IPS-20b (cell line): ENCODE data around the gene RCAN2.
"Not testable (repeated sequence)": the region's sequence is repeated elsewhere in the genome, so short reads cannot be mapped to it uniquely, and the experiment has no call there.

ENCODE experiments used
- H3K27ac ChIP-seq: one replicate; pipeline ENCODE4 v1.5.1; 2013; ENCODE audit warnings: low read length
- H3K27me3 ChIP-seq: 2 replicates; pipeline ENCODE4 v1.6.1; 2013; ENCODE audit warnings: mild to moderate bottlenecking, low read length, inconsistent platforms; ENCODE audit not compliant: insufficient read depth
- H3K36me3 ChIP-seq: 2 replicates; pipeline ENCODE4 v1.6.1; 2013; ENCODE audit warnings: low read depth, mild to moderate bottlenecking, inconsistent platforms, low read length, moderate library complexity; ENCODE audit not compliant: insufficient read depth
- H3K4me1 ChIP-seq: 2 replicates; pipeline ENCODE4 v1.6.1; 2013; ENCODE audit warnings: mild to moderate bottlenecking, control low read depth, inconsistent platforms, low read length, moderate library complexity; ENCODE audit not compliant: insufficient read depth
- H3K4me3 ChIP-seq: 2 replicates; pipeline ENCODE4 v1.5.1; 2013; ENCODE audit warnings: mild to moderate bottlenecking, low read length, inconsistent platforms
- H3K9ac ChIP-seq: 2 replicates; pipeline ENCODE4 v1.6.1; 2013; ENCODE audit warnings: low read depth, mild to moderate bottlenecking, inconsistent platforms, low read length, moderate library complexity
- H3K9me3 ChIP-seq: 2 replicates; pipeline ENCODE4 v1.6.1; 2013; ENCODE audit warnings: mild to moderate bottlenecking, low read depth, low read length, inconsistent platforms; ENCODE audit not compliant: insufficient read depth

RCAN2 gene

GRCh38 chr6:46420921-46421638, 70.2 kb downstream of the RCAN2 start:
- Histone ChIP-seq H3K4me1 (0 out of 2 replicates have a peak, but pooled peaks cover 4% of the 10 kb centered on the region), H3K9ac (no peak overlapping the region), H3K27ac (no peak overlapping the region), H3K4me3 (no peak overlapping the region), H3K27me3 (no peaks in the 10 kb centered on the region), H3K9me3 (no peaks in the 10 kb centered on the region), H3K36me3 (no peaks in the 10 kb centered on the region)

- Histone ChIP-seq H3K9ac (no peak overlapping the region), H3K9me3 (no peaks in the 10 kb centered on the region), H3K27me3 (no peaks in the 10 kb centered on the region), H3K36me3 (no peaks in the 10 kb centered on the region), H3K27ac (no peak overlapping the region), H3K4me3 (no peak overlapping the region), H3K4me1 (0 out of 2 replicates have a peak, but pooled peaks cover 4% of the 10 kb centered on the region)
Observed at GRCh38 chr6:46419576-46420002, 71.7 kb downstream of the RCAN2 start.

- no peaks in the 10 kb centered on the region for H3K36me3 ChIP-seq
- no peak overlapping the region for H3K9ac ChIP-seq
- H3K9me3 ChIP-seq, result no peaks in the 10 kb centered on the region
- H3K27ac ChIP-seq, result no peak overlapping the region
- H3K4me1 ChIP-seq, result no peaks in the 10 kb centered on the region
- H3K27me3 ChIP-seq, result no peaks in the 10 kb centered on the region
- no peak overlapping the region for H3K4me3 ChIP-seq
Observed at GRCh38 chr6:46414398-46414797, 76.9 kb downstream of the RCAN2 start.

- H3K27me3 ChIP-seq, result no peaks in the 10 kb centered on the region
- H3K36me3 ChIP-seq, result no peaks in the 10 kb centered on the region
- H3K4me3 ChIP-seq, result no peak overlapping the region
- H3K9ac ChIP-seq, result no peak overlapping the region
- no peak overlapping the region for H3K27ac ChIP-seq
- H3K4me1 ChIP-seq, result no peaks in the 10 kb centered on the region
- no peaks in the 10 kb centered on the region for H3K9me3 ChIP-seq
Observed at GRCh38 chr6:46412662-46413061, 78.6 kb downstream of the RCAN2 start.

GRCh38 chr6:46411456-46412197, 79.6 kb downstream of the RCAN2 start:
- no peaks in the 10 kb centered on the region for H3K27me3 ChIP-seq
- H3K9ac ChIP-seq, result no peak overlapping the region
- no peaks in the 10 kb centered on the region for H3K9me3 ChIP-seq
- H3K4me3 ChIP-seq, result no peak overlapping the region
- no peaks in the 10 kb centered on the region for H3K36me3 ChIP-seq
- no peak overlapping the region for H3K27ac ChIP-seq
- no peaks in the 10 kb centered on the region for H3K4me1 ChIP-seq

- Histone ChIP-seq H3K27me3 (no peaks in the 10 kb centered on the region), H3K4me1 (no peaks in the 10 kb centered on the region), H3K36me3 (no peaks in the 10 kb centered on the region), H3K27ac (no peak overlapping the region), H3K9ac (no peak overlapping the region), H3K9me3 (no peaks in the 10 kb centered on the region), H3K4me3 (no peak overlapping the region)
Observed at GRCh38 chr6:46410334-46410953, 80.8 kb downstream of the RCAN2 start.

GRCh38 chr6:46407776-46408530, 83.3 kb downstream of the RCAN2 start:
- no peak overlapping the region for H3K9ac ChIP-seq
- H3K4me3 ChIP-seq, result no peak overlapping the region
- H3K4me1 ChIP-seq, result no peaks in the 10 kb centered on the region
- H3K36me3 ChIP-seq, result no peaks in the 10 kb centered on the region
- no peak overlapping the region for H3K27ac ChIP-seq
- H3K27me3 ChIP-seq, result no peaks in the 10 kb centered on the region
- H3K9me3 ChIP-seq, result no peaks in the 10 kb centered on the region

GRCh38 chr6:46407246-46407645, 84.0 kb downstream of the RCAN2 start:
- no peaks in the 10 kb centered on the region for H3K27me3 ChIP-seq
- H3K4me1 ChIP-seq, result no peaks in the 10 kb centered on the region
- no peaks in the 10 kb centered on the region for H3K36me3 ChIP-seq
- no peak overlapping the region for H3K4me3 ChIP-seq
- H3K9ac ChIP-seq, result no peak overlapping the region
- no peak overlapping the region for H3K27ac ChIP-seq
- H3K9me3 ChIP-seq, result no peaks in the 10 kb centered on the region

GRCh38 chr6:46405620-46406180, 85.5 kb downstream of the RCAN2 start:
- H3K36me3 ChIP-seq, H3K9me3 ChIP-seq, H3K9ac ChIP-seq, H3K27ac ChIP-seq, H3K27me3 ChIP-seq, H3K4me1 ChIP-seq, H3K4me3 ChIP-seq: not testable (repeated sequence)

GRCh38 chr6:46400898-46401297, 90.4 kb downstream of the RCAN2 start:
- Histone ChIP-seq H3K36me3 (no peaks in the 10 kb centered on the region), H3K27me3 (no peaks in the 10 kb centered on the region), H3K4me3 (no peak overlapping the region), H3K4me1 (no peaks in the 10 kb centered on the region), H3K9ac (no peak overlapping the region), H3K9me3 (no peaks in the 10 kb centered on the region), H3K27ac (no peak overlapping the region)

GRCh38 chr6:46395530-46395929, 95.7 kb downstream of the RCAN2 start:
- H3K9me3 ChIP-seq, result no peaks in the 10 kb centered on the region
- H3K4me1 ChIP-seq, result no peaks in the 10 kb centered on the region
- H3K4me3 ChIP-seq, result no peak overlapping the region
- no peaks in the 10 kb centered on the region for H3K36me3 ChIP-seq
- H3K27me3 ChIP-seq, result no peaks in the 10 kb centered on the region
- H3K9ac ChIP-seq, result no peak overlapping the region
- no peak overlapping the region for H3K27ac ChIP-seq
